Epithelial cell of prostate (primary cell): Measurements from ENCODE around the gene NOS1.
"Not testable (repeated sequence)": the region's sequence is repeated elsewhere in the genome, so short reads cannot be mapped to it uniquely, and the experiment has no call there.

ENCODE experiments used
- DNase-seq: peaks from one replicate; pipeline ENCODE4 v3.0.0-alpha.2; 2011; ENCODE audit warnings: low read depth, low spot score
- H3K27ac ChIP-seq: fragments of 450-650 bp; 2 replicates; pipeline ENCODE4 v1.5.1; 2017; ENCODE audit warnings: mild to moderate bottlenecking

NOS1 gene

GRCh38 chr12:117216686-117217085 is 144.7 kb downstream of the NOS1 start:
- DNase-seq = no peak
- no peak overlapping the region for H3K27ac ChIP-seq

GRCh38 chr12:117214797-117215196 is 146.6 kb downstream of the NOS1 start:
- DNase-seq = no peak

GRCh38 chr12:117213295-117213808 is 148.1 kb downstream of the NOS1 start:
- H3K27ac ChIP-seq = no peak overlapping the region
- DNase-seq = no peak

More at GRCh38 chr12:117214797-117215196, 146.6 kb downstream of the NOS1 start:
- H3K27ac ChIP-seq = no peak overlapping the region

- no peak overlapping the region for H3K27ac ChIP-seq
- DNase-seq = peak; percentile 12
Measured at GRCh38 chr12:117212563-117213190, 148.7 kb downstream of the NOS1 start.

GRCh38 chr12:117210266-117210918 is 151.0 kb downstream of the NOS1 start:
- no peak overlapping the region for H3K27ac ChIP-seq
- no peak for DNase-seq

- no peak for DNase-seq
- no peak overlapping the region for H3K27ac ChIP-seq
Measured at GRCh38 chr12:117209626-117210025, 151.8 kb downstream of the NOS1 start.

- H3K27ac ChIP-seq = no peak overlapping the region
- no peak for DNase-seq
Measured at GRCh38 chr12:117208811-117209455, 152.5 kb downstream of the NOS1 start.

GRCh38 chr12:117208206-117208605 is 153.2 kb downstream of the NOS1 start:
- no peak overlapping the region for H3K27ac ChIP-seq

GRCh38 chr12:117207675-117208074 is 153.8 kb downstream of the NOS1 start:
- no peak for DNase-seq
- no peak overlapping the region for H3K27ac ChIP-seq

More at GRCh38 chr12:117208206-117208605, 153.2 kb downstream of the NOS1 start:
- no peak for DNase-seq

- no peak for DNase-seq
- no peak overlapping the region for H3K27ac ChIP-seq
Measured at GRCh38 chr12:117202556-117202955, 158.9 kb downstream of the NOS1 start.

GRCh38 chr12:117202033-117202432 is 159.4 kb downstream of the NOS1 start:
- no peak for DNase-seq
- H3K27ac ChIP-seq = no peak overlapping the region

- DNase-seq = not testable (repeated sequence)
Measured at GRCh38 chr12:117199956-117200744, 161.3 kb downstream of the NOS1 start.

GRCh38 chr12:117196334-117196733 is 165.1 kb downstream of the NOS1 start:
- not testable (repeated sequence) for DNase-seq

More at GRCh38 chr12:117199956-117200744, 161.3 kb downstream of the NOS1 start:
- H3K27ac ChIP-seq = not testable (repeated sequence)

GRCh38 chr12:117195027-117195426 is 166.4 kb downstream of the NOS1 start:
- not testable (repeated sequence) for DNase-seq, H3K27ac ChIP-seq

More at GRCh38 chr12:117196334-117196733, 165.1 kb downstream of the NOS1 start:
- H3K27ac ChIP-seq = not testable (repeated sequence)

GRCh38 chr12:117193903-117194302 is 167.5 kb downstream of the NOS1 start:
- DNase-seq = no peak
- no peak overlapping the region for H3K27ac ChIP-seq

- DNase-seq, H3K27ac ChIP-seq: not testable (repeated sequence)
Measured at GRCh38 chr12:117192581-117192980, 168.8 kb downstream of the NOS1 start.

- no peak overlapping the region for H3K27ac ChIP-seq
- DNase-seq = no peak
Measured at GRCh38 chr12:117192057-117192456, 169.4 kb downstream of the NOS1 start.

GRCh38 chr12:117190210-117190781 is 171.1 kb downstream of the NOS1 start, which contains the start of gene FBXO21:
Gene FBXO21 (minus strand): TSS chr12:117190470. CDS start chr12:117190456, 14 bp downstream.
- peak; percentile 40 for DNase-seq
- H3K27ac ChIP-seq = peak within 1 kb of the TSS; percentile 9

GRCh38 chr12:117189725-117190209 is 171.7 kb downstream of the NOS1 start:
- H3K27ac ChIP-seq = peak overlapping the region; percentile 9
- DNase-seq = no peak
